PFSK-1 (cell line): ENCODE data around the gene SCO2.

Experiments
- FOXP2 ChIP-seq: optimal IDR thresholded peaks from 2 replicates; pipeline ENCODE3; 2011; ENCODE audit warnings: borderline replicate concordance, control low read depth, inconsistent platforms; ENCODE audit not compliant: insufficient read depth; ENCODE audit errors: extremely low read length, extremely low read depth
- POLR2AphosphoS5 ChIP-seq: IDR thresholded peaks from 2 replicates; pipeline ENCODE4 v1.6.1; 2012; ENCODE audit warnings: low read depth, mild to moderate bottlenecking, control low read depth, low read length, moderate library complexity
- REST ChIP-seq, 2 experiments: IDR thresholded peaks; 2 replicates each; pipeline versions ENCODE4 v1.6.1 to v1.8.0; 2011 to 2012; ENCODE audit warnings: low read depth in 2 of 2, low read length in 2 of 2, control low read depth in 1 of 2, inconsistent platforms in 1 of 2, mild to moderate bottlenecking in 1 of 2, moderate library complexity in 1 of 2; ENCODE audit not compliant: insufficient read depth in 1 of 2
- SIN3A ChIP-seq: IDR thresholded peaks from 2 replicates; pipeline ENCODE4 v1.6.1; 2012; ENCODE audit warnings: mild to moderate bottlenecking, low read length, moderate library complexity, borderline replicate concordance; ENCODE audit not compliant: insufficient read depth

GRCh38 chr22:50530580-50530876 is 5.1 kb upstream of the SCO2 start:
- TF ChIP-seq FOXP2 (no peak), SIN3A (no peak), POLR2AphosphoS5 (no peak), REST (IDR thresholded peaks at IDR 0.05; ENCODE audit: insufficient read depth in 1 of 2, low read depth in 2 of 2, low read length in 2 of 2) (no peak)
